ENCODE measurements around the gene STK33.

Gene STK33

DNA sequence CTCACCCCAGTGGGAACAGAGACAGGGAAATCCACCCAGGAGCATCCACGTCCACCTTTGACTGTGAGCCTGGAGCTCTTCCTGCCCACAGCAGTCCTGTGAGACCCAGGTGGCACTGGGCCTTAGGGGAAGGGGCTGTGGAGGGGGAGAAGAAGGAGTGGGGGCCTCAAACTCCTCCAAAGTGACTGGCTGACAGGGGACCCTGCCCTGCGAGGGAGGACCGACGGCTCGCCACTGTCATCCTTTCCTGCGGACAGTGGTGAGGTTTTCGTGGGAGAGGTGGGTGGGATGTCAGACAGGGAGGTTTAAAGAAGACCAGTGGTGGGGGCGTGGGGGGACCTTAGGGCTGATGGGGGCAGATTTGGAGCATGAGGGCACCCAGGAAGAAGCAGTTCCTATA lies 237.8 kb downstream of the STK33 start (continued):
- TF ChIP-seq ZNF2 (tag by site-specific recombination; IDR thresholded peaks at IDR 0.05) (no peak), ZNF473 (tag by site-specific recombination; IDR thresholded peaks at IDR 0.05) (no peak), ZNF837 (tag by site-specific recombination; IDR thresholded peaks at IDR 0.05) (no peak)
- TF ChIP-seq, protein P1, sequence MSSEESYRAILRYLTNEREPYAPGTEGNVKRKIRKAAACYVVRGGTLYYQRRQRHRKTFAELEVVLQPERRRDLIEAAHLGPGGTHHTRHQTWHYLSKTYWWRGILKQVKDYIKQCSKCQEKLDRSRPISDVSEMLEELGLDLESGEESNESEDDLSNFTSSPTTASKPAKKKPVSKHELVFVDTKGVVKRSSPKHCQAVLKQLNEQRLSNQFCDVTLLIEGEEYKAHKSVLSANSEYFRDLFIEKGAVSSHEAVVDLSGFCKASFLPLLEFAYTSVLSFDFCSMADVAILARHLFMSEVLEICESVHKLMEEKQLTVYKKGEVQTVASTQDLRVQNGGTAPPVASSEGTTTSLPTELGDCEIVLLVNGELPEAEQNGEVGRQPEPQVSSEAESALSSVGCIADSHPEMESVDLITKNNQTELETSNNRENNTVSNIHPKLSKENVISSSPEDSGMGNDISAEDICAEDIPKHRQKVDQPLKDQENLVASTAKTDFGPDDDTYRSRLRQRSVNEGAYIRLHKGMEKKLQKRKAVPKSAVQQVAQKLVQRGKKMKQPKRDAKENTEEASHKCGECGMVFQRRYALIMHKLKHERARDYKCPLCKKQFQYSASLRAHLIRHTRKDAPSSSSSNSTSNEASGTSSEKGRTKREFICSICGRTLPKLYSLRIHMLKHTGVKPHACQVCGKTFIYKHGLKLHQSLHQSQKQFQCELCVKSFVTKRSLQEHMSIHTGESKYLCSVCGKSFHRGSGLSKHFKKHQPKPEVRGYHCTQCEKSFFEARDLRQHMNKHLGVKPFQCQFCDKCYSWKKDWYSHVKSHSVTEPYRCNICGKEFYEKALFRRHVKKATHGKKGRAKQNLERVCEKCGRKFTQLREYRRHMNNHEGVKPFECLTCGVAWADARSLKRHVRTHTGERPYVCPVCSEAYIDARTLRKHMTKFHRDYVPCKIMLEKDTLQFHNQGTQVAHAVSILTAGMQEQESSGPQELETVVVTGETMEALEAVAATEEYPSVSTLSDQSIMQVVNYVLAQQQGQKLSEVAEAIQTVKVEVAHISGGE (tag by site-specific recombination; conservative IDR thresholded peaks at IDR 0.05; ENCODE audit: low read depth) = no peak

DNA sequence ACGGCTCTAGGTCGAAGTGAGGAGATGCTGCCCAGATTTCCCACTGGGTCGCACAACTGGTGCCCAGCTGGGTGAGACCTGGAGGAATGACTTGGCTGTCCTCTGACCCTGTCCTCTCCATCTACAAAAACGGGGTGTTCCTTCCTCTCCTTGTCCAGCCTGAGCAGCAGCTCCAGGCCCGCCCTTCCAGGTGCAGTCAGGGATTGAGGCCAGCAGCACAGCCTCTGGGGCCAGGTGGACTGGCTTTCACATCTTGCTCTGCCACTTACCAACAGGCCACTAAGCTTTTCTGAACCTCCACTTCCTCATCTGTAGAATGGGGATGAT lies 238.6 kb downstream of the STK33 start:
- H3K27ac ChIP-seq (ENCODE audit: extremely low read depth, low read depth, low read length) = no peak overlapping the region
- POLR2A ChIA-PET = no interaction called here
- no peaks in the 10 kb centered on the region for H3K4me1 ChIP-seq (ENCODE audit: control insufficient read depth, insufficient read depth, low read length)
- no peak for TF ChIP-seq ZNF530 (tag by site-specific recombination; IDR thresholded peaks at IDR 0.05; ENCODE audit: low read depth)
- TF ChIP-seq HOXA7 (CRISPR knock-in tag; IDR thresholded peaks at IDR 0.05; ENCODE audit: borderline replicate concordance) = no peak
- H3K4me3 ChIP-seq (ENCODE audit: low read depth, low read length) = no peak overlapping the region
- H3K9me3 ChIP-seq (ENCODE audit: control insufficient read depth, insufficient read depth, low read depth, low read length) = no peaks in the 10 kb centered on the region
- CTCF ChIA-PET = interaction anchor here (1.1 kb wide), 1 partner anchor 92 kb away, joined by 3 read pairs; the partner anchor contains the start of gene LMO1
- no peaks in the 10 kb centered on the region for H3K36me3 ChIP-seq (ENCODE audit: control insufficient read depth in 2 of 2, insufficient read depth in 1 of 2, low read length in 2 of 2)

DNA sequence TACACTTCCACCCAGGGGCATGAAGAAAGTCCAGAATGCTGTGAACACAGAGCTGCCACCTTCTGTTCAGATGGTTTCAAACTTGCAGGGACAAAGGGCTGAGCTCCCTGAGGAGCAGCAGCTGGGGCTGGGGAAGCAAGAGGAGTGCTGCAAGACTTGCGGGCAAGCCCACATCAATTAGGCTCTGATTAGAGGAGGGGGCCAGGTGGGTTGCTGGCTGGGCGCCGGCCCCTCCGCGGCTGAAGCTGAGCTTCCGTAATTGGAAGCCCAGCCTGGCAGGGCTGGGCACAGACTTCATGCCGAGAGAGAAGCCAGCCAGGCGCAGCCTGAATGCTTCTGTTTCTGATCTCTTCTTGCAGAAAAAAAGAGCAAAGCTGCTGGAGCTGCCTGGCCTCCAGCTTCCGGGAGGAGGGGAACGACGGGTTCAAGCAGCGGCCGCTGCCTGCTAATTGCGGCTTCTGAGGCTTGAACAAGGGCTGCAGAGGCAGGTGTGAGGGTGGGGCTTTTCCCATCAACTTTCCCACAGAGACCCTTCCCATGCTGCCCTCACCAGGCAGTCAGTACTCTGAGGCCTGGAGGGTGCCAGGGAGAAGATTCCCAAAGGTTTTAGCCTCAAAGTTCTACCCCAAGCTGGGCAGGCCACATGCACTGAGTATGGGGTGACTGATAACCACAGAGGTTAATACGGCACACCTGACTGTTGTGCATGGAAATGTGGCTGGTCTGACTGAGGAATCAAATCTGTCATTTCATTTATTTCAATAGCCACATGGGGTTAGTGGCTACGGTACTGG lies 239.2 kb downstream of the STK33 start:
- H3K36me3 ChIP-seq (ENCODE audit: control insufficient read depth in 2 of 2, insufficient read depth in 1 of 2, low read length in 2 of 2) = no peaks in the 10 kb centered on the region
- ChIA-PET POLR2A (no interaction called here), CTCF (interaction anchor here (0.8 kb wide), 1 partner anchor 136 kb away, joined by 4 read pairs; no protein-coding TSS in a partner anchor)
- H3K9me3 ChIP-seq (ENCODE audit: control insufficient read depth, insufficient read depth, low read depth, low read length) = no peaks in the 10 kb centered on the region
- no peak overlapping the region for H3K27ac ChIP-seq (ENCODE audit: extremely low read depth, low read depth, low read length)
- H3K4me1 ChIP-seq (ENCODE audit: control insufficient read depth, insufficient read depth, low read length) = no peaks in the 10 kb centered on the region
- TF ChIP-seq GLI4 (tag by site-specific recombination; IDR thresholded peaks at IDR 0.05) (no peak), ZNF146 (tag by site-specific recombination; IDR thresholded peaks at IDR 0.05) (no peak), ZNF548 (tag by site-specific recombination; IDR thresholded peaks at IDR 0.05) (no peak), YY2 (tag by site-specific recombination; IDR thresholded peaks at IDR 0.05) (no peak), ZIC2 (tag by site-specific recombination; IDR thresholded peaks at IDR 0.05) (no peak)
- TF ChIP-seq, protein P2, sequence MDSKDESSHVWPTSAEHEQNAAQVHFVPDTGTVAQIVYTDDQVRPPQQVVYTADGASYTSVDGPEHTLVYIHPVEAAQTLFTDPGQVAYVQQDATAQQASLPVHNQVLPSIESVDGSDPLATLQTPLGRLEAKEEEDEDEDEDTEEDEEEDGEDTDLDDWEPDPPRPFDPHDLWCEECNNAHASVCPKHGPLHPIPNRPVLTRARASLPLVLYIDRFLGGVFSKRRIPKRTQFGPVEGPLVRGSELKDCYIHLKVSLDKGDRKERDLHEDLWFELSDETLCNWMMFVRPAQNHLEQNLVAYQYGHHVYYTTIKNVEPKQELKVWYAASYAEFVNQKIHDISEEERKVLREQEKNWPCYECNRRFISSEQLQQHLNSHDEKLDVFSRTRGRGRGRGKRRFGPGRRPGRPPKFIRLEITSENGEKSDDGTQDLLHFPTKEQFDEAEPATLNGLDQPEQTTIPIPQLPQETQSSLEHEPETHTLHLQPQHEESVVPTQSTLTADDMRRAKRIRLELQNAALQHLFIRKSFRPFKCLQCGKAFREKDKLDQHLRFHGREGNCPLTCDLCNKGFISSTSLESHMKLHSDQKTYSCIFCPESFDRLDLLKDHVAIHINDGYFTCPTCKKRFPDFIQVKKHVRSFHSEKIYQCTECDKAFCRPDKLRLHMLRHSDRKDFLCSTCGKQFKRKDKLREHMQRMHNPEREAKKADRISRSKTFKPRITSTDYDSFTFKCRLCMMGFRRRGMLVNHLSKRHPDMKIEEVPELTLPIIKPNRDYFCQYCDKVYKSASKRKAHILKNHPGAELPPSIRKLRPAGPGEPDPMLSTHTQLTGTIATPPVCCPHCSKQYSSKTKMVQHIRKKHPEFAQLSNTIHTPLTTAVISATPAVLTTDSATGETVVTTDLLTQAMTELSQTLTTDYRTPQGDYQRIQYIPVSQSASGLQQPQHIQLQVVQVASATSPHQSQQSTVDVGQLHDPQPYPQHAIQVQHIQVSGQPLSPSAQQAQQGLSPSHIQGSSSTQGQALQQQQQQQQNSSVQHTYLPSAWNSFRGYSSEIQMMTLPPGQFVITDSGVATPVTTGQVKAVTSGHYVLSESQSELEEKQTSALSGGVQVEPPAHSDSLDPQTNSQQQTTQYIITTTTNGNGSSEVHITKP (tag by site-specific recombination; IDR thresholded peaks at IDR 0.05) = no peak
- TF ChIP-seq, protein P3, sequence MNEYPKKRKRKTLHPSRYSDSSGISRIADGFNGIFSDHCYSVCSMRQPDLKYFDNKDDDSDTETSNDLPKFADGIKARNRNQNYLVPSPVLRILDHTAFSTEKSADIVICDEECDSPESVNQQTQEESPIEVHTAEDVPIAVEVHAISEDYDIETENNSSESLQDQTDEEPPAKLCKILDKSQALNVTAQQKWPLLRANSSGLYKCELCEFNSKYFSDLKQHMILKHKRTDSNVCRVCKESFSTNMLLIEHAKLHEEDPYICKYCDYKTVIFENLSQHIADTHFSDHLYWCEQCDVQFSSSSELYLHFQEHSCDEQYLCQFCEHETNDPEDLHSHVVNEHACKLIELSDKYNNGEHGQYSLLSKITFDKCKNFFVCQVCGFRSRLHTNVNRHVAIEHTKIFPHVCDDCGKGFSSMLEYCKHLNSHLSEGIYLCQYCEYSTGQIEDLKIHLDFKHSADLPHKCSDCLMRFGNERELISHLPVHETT (tag by site-specific recombination; IDR thresholded peaks at IDR 0.05) = no peak
- TF ChIP-seq, protein P4, sequence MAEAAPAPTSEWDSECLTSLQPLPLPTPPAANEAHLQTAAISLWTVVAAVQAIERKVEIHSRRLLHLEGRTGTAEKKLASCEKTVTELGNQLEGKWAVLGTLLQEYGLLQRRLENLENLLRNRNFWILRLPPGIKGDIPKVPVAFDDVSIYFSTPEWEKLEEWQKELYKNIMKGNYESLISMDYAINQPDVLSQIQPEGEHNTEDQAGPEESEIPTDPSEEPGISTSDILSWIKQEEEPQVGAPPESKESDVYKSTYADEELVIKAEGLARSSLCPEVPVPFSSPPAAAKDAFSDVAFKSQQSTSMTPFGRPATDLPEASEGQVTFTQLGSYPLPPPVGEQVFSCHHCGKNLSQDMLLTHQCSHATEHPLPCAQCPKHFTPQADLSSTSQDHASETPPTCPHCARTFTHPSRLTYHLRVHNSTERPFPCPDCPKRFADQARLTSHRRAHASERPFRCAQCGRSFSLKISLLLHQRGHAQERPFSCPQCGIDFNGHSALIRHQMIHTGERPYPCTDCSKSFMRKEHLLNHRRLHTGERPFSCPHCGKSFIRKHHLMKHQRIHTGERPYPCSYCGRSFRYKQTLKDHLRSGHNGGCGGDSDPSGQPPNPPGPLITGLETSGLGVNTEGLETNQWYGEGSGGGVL (tag by site-specific recombination; IDR thresholded peaks at IDR 0.05) = no peak
- H3K4me3 ChIP-seq (ENCODE audit: low read depth, low read length) = no peak overlapping the region

All from HEK293 (cell line).